K562 (cell line): ENCODE data around the gene HBQ1. TPM values are rescaled to one million over a fixed set of nuclear protein-coding genes. Genes with fewer than 3 reads are reported as not detected.

Experiments
- ELF1 ChIP-seq: fragments of 200-800 bp; sonication (Bioruptor generic); IDR thresholded peaks from 2 replicates; pipeline ENCODE4 v1.6.1; 2016; ENCODE audit warnings: missing genetic modification characterization, missing compliant biosample characterization
- KDM5B ChIP-seq: fragments of 200-600 bp; sonication (generic); IDR thresholded peaks from 2 replicates; pipeline ENCODE4 v1.6.1; 2012; ENCODE audit warnings: low read depth, mild to moderate bottlenecking, moderate library complexity, low read length, control low read depth, inconsistent platforms; ENCODE audit not compliant: insufficient replicate concordance
- MGA ChIP-seq: fragments of 450-650 bp; IDR thresholded peaks from 2 replicates; pipeline ENCODE4 v1.6.1; 2016; ENCODE audit warnings: mild to moderate bottlenecking, moderate library complexity
- POLR2H ChIP-seq: IDR thresholded peaks from 2 replicates; pipeline ENCODE4 v1.6.1; 2016; ENCODE audit warnings: missing genetic modification characterization, low read depth, mild to moderate bottlenecking, control low read depth, missing compliant biosample characterization, moderate library complexity
- TEAD4 ChIP-seq, 2 experiments: sonication (generic) in 1 of 2; formaldehyde crosslinking in 1 of 2; IDR thresholded peaks; 2 replicates each; pipeline versions ENCODE4 v1.6.1 to v1.8.0; 2012 to 2022; ENCODE audit warnings: borderline replicate concordance in 1 of 2, inconsistent platforms in 1 of 2, low read length in 1 of 2, mild to moderate bottlenecking in 1 of 2, missing genetic modification reagents in 1 of 2
- ZNF165 ChIP-seq: fragments of 250-450 bp; sonication (Bioruptor Pico); IDR thresholded peaks from 2 replicates; pipeline ENCODE4 v1.4.0; 2020; ENCODE audit warnings: borderline replicate concordance
- polyA plus RNA-seq, 8 experiments: library from polyadenylated mRNA; depleted of rRNA in 4 of 8; stranded (reverse) in 5 of 8; unstranded in 3 of 8; fragments of >200 nt; fragmentation: Nextera tagmentation in 2 of 8; fragmentation: Illumina TruSeq in 1 of 8; extraction: Ambion mirVana in 2 of 8; extraction: Trizol in 1 of 8; gene quantifications; 2 replicates each; pipeline versions ENCODE4 v1.2.1 to v1.2.3, GENCODE V29; 2011 to 2014; ENCODE audit warnings: inconsistent platforms in 1 of 8, missing spikeins in 1 of 8
- total RNA-seq, 7 experiments: library from RNA; depleted of rRNA in 6 of 7; stranded (reverse); fragments of >200 nt in 6 of 7; fragmentation: Illumina TruSeq in 2 of 7; extraction: Trizol in 2 of 7; gene quantifications; 2 replicates each; pipeline versions ENCODE4 v1.2.1 to v1.2.3, GENCODE V29; 2011 to 2021; ENCODE audit warnings: low replicate concordance in 1 of 7

Gene HBQ1
- total and polyA plus RNA-seq, 9 of the 15 experiments (the other 6 are each of a cell fraction or from before 2014, with no cell fraction given) = 2.3 to 190 (median 19.8) TPM

- TF ChIP-seq TEAD4 (IDR thresholded peaks at IDR 0.05; ENCODE audit: low read length) (peak; percentile 9; the same call in 1 of the 2 replicates), TEAD4 (CRISPR knock-in tag; IDR thresholded peaks at IDR 0.05; ENCODE audit: borderline replicate concordance) (no peak), KDM5B (peak; percentile 96), POLR2H (tag) (peak; percentile 77), ELF1 (tag) (peak; percentile 78), ZNF165 (peak; percentile 76; the same call in 1 of the 2 replicates), MGA (peak; percentile 99)
These were observed 48.8 kb downstream of the HBQ1 start, which contains the start of gene LUC7L (continued) for GRCh38 chr16:228852-229730.
